Left forelimb (tissue), 1 donor: Measurements from ENCODE around the gene TNFRSF18.

Source experiments
- DNase-seq: peaks from one replicate; pipeline ENCODE4 v3.0.0-alpha.2; 2018; ENCODE audit warnings: low spot score

TNFRSF18 gene

GRCh38 chr1:1177452-1178206 is 28.8 kb downstream of the TNFRSF18 start:
- no peak for DNase-seq

GRCh38 chr1:1176931-1177330 is 29.5 kb downstream of the TNFRSF18 start:
- no peak for DNase-seq

- DNase-seq = peak; percentile 57
Measured at GRCh38 chr1:1176063-1176761, 30.2 kb downstream of the TNFRSF18 start.

GRCh38 chr1:1175221-1176062 is 30.9 kb downstream of the TNFRSF18 start:
- DNase-seq = peak; percentile 52

GRCh38 chr1:1173793-1174415 is 32.5 kb downstream of the TNFRSF18 start, which contains the start of gene TTLL10:
Gene TTLL10, plus strand, starts transcription at chr1:1173880. Its CDS starts 5,336 bp downstream, at chr1:1179216.
- DNase-seq = peak; percentile 68

GRCh38 chr1:1173061-1173792 is 33.2 kb downstream of the TNFRSF18 start:
- DNase-seq = peak; percentile 47

- peak; percentile 58 for DNase-seq
Measured at GRCh38 chr1:1171546-1172340, 34.6 kb downstream of the TNFRSF18 start.

- peak; percentile 57 for DNase-seq
Measured at GRCh38 chr1:1171161-1171545, 35.2 kb downstream of the TNFRSF18 start.

- DNase-seq = peak; percentile 62
Measured at GRCh38 chr1:1170215-1171091, 35.9 kb downstream of the TNFRSF18 start.

GRCh38 chr1:1169429-1170214 is 36.8 kb downstream of the TNFRSF18 start:
- peak; percentile 62 for DNase-seq

GRCh38 chr1:1168451-1169411 is 37.7 kb downstream of the TNFRSF18 start:
- DNase-seq = peak; percentile 60

GRCh38 chr1:1167841-1168450 is 38.4 kb downstream of the TNFRSF18 start:
- no peak for DNase-seq

GRCh38 chr1:1167398-1167821 is 39.0 kb downstream of the TNFRSF18 start:
- DNase-seq = no peak

GRCh38 chr1:1166642-1167397 is 39.6 kb downstream of the TNFRSF18 start:
- no peak for DNase-seq

GRCh38 chr1:1165900-1166421 is 40.4 kb downstream of the TNFRSF18 start:
- no peak for DNase-seq

- no peak for DNase-seq
Measured at GRCh38 chr1:1165485-1165884, 40.9 kb downstream of the TNFRSF18 start.
